ENCODE results near the gene GDI1.

GDI1 gene

DNA sequence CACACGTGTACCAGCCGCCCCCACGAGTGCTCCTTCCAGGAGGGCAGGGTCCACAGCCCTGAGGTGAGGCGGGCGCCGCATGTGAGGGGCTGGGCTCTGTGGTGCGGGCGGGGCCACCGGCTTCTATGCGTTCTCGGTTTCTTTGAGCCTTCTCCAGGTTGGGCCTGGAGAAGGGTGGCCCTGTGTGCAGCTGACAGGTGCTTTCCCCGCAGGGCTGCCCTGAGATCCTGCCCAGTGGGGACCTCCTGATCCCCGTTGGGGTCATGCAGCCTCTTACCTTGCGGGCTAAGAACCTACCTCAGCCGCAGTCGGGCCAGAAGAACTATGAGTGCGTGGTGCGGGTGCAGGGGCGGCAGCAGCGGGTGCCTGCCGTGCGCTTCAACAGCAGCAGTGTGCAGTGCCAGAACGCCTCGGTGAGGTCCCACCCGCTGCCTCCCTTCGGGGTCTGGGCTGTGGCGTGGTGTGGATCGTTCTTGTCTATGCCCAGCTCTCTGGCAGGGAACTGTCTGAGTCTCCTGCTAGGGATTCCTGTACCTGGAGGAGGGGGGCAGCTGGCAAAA lies 27.9 kb downstream of the GDI1 start:
- DNase-seq = no peak

DNA sequence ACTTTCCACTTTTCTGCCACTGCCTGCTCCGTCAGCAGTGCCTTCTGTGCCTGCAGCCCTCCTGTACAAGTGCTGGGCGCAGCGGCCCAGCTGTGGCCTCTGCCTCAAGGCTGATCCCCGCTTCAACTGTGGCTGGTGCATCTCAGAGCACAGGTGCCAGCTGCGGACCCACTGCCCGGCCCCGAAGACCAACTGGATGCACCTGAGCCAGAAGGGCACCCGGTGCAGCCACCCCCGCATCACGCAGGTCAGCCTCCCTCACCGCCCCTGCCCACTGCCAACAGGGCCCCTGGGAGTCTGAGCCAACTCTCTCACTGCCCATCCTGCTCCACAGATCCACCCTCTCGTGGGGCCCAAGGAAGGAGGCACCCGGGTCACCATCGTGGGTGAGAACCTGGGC lies 28.6 kb downstream of the GDI1 start:
- DNase-seq = no peak

DNA sequence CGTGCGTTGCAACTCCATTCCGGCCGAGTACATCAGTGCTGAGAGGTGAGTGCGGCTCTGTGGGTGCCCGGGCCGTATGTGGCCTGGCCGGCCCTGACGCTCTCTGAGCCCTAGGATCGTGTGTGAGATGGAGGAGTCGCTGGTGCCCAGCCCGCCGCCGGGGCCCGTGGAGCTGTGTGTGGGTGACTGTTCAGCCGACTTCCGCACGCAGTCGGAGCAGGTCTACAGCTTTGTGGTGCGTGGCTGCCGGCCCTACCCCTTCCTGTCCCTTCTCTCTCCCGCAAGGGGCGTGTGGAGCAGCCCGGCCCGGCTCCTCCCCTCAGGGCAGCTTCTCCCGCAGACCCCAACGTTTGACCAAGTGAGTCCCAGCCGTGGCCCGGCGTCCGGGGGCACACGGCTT lies 29.1 kb downstream of the GDI1 start:
- DNase-seq = no peak

DNA sequence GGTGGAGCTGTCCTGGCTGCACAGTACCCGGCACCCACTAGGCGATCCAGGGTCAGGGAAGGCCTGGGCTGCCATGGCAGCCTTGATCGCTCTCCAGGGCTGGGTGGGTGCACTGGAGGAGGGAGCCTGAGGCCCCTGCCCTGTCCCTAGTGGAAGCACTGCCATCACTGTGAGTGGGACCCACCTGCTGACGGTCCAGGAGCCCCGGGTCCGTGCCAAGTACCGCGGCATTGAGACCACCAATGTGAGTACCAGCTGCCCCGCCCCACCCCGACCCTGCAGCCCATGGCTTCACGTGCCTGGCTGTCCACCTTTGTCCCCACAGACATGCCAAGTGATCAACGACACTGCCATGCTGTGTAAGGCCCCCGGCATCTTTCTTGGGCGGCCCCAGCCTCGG lies 30.0 kb downstream of the GDI1 start:
- no peak for DNase-seq

DNA sequence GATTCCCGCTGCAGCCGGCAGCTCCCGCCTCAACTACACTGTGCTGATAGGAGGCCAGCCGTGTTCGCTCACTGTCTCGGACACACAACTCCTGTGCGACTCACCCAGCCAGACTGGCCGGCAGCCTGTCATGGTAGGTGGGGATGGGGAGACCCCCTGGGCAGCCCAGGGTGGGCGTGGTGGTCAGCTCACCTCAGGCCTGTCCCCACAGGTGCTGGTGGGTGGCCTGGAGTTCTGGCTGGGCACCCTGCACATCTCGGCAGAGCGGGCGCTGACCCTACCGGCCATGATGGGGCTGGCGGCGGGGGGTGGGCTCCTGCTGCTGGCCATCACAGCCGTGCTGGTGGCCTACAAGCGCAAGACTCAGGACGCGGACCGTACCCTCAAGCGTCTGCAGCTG lies 30.6 kb downstream of the GDI1 start:
- DNase-seq = no peak

GRCh38 chrX:154468217-154468616 lies 31.3 kb downstream of the GDI1 start:
- DNase-seq = no peak

DNA sequence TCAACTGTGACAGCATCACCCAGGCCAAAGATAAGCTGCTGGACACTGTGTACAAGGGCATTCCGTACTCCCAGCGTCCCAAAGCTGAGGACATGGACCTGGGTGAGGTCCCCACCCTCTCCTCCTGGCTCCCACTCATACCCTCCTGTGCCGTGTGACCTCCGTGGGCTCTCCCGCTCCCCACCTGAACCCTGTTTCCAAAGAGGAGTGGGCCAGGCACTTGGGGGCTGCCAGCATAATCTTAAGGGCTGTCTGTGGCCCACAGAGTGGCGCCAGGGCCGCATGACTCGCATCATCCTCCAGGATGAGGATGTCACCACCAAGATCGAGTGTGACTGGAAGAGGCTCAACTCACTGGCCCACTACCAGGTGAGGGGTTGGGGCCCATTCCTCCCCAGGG lies 32.2 kb downstream of the GDI1 start:
- no peak for DNase-seq

DNA sequence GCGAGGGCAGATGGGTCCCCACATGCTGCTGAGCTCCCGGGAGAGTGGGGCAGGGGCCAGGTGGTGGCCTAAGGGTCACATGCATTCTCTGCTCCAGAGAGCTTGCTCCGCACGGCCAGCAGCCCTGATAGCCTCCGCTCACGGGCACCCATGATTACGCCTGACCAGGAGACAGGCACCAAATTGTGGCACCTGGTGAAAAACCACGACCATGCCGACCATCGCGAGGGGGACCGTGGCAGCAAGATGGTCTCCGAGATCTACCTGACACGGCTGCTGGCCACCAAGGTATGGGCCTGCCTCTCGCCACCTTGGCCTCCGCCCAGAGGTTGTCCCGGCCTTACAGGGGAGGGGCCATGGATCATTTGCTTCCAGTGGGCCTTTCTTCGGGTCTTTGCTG lies 32.9 kb downstream of the GDI1 start:
- DNase-seq = no peak

DNA sequence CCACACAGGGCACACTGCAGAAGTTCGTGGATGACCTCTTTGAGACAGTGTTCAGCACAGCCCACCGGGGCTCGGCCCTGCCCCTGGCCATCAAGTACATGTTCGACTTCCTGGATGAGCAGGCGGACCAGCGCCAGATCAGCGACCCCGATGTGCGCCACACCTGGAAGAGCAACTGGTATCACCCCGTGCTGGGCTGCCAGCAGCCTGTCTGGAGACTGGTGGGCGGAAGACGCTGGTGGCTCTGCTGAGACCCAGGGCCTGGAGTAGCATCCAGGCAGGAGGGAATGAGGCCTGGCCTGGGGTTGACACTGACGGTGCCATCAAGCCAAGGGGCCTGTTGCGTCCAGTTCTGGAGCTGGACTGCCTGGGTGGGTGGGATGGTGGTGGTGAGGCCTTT lies 33.5 kb downstream of the GDI1 start:
- no peak for DNase-seq

- DNase-seq = no peak
Measured at GRCh38 chrX:154470914-154471568, 34.1 kb downstream of the GDI1 start.

- no peak for DNase-seq
Measured at GRCh38 chrX:154471839-154472684, 35.1 kb downstream of the GDI1 start.

GRCh38 chrX:154472685-154473632 lies 36.0 kb downstream of the GDI1 start:
- no peak for DNase-seq

DNA sequence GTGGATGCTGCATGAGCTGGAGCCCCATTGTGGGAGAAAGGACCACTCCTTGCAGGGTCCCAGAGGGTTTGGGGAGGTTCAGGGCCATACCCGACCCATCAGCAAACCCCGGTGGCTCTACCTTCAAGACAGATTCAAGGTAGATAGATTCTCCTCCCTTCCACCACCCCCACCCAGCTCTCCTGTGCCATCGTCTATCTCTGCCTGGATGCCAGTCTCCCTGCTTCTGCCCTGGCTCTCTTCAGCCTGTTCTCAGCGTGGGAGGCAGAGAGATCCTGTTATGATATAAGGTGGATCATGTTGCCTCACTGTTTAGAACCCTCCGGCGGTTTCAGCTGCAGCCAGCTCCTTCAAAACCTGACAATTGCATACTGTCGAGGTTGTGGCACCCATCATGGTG lies 36.7 kb downstream of the GDI1 start:
- DNase-seq = no peak

DNA sequence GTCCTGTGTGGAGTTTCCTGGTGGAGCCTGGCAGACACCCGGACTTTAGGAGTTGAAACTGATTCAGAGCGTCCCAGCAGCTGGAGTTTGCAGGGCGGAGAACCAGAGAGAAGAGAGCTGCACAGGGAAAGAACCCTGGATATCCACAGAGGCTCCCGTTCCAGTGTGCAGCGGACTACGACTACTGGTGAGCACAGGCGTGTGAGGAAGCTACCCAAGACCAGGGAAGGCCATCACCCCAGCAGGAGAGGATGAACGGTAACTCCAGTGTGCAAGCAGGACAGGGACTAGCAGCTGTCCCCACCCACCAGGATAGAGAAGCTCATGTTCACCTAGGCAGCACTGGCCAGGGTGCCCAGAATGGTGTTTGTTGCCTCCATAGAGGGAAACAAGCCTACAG lies 39.9 kb downstream of the GDI1 start:
- DNase-seq = no peak

- no peak for DNase-seq
Measured at GRCh38 chrX:154477891-154478477, 41.0 kb downstream of the GDI1 start.

DNA sequence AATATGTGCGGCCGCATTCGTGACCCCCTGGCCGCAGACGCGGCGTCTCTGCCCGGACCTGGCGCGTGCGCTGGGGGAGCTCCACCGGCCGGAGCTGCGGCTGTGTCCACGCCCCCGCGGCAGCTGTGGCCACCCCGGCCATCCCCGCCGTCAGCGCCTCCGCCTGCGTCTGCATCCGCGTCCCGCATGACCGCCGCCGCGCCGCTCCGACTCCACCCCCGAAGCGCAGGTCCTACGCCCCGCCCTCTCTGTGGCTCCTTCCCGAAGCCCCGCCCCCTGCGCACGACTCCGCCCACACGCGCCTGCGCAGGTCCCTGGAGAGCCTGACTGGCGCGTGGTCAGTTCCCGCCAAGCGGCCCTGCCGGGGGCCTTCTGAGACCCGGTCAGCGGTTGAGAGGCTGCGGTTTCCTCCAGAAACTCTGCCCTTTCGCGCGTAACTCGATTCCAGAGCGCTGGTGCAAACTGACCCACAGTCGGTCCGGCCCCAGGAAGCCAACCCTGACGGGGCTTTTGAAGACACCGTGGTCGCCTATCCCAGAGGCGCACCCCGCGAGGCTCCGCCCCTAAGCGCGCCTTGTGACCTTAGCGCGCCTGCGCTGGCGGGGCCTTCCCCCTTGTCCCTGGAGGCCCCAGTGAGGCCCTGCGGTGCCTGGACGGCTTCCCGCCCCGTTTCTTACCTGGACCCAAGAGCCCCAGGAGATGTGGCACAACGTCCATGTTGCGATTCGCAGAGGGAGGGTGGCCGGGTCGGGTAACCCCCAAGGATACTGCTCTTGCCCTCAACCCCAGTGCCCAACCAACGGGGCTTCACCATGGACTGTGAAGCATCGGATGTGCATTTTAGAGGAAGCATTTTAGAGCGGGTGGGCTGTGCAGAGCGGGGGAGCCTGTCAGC lies 42.0 kb downstream of the GDI1 start, which contains the start of gene LAGE3:
TSS of gene LAGE3 (minus strand) at position 554 of the 895 bp plus-strand sequence. CDS start at position 188, 366 bp downstream.
- peak; percentile 37 for DNase-seq

DNA sequence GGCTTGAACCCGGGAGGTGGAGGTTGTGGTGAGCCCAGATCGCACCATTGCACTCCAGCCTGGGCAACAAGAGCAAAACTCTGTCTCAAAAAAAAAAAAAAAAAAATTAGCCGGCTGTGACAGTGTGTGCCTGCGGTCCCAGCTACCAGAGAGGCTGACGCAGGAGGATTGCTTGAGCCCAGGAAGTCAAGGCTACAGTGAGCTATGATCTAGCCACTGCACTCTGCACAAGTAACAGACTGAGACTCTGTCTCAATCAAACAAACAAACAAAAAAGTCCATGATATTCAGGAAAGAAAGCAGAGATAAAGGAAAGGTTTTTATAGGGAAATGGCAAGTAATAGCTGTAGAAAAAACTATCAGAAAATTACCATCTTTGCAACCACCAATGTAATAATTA lies 44.2 kb downstream of the GDI1 start:
- DNase-seq = no peak

DNA sequence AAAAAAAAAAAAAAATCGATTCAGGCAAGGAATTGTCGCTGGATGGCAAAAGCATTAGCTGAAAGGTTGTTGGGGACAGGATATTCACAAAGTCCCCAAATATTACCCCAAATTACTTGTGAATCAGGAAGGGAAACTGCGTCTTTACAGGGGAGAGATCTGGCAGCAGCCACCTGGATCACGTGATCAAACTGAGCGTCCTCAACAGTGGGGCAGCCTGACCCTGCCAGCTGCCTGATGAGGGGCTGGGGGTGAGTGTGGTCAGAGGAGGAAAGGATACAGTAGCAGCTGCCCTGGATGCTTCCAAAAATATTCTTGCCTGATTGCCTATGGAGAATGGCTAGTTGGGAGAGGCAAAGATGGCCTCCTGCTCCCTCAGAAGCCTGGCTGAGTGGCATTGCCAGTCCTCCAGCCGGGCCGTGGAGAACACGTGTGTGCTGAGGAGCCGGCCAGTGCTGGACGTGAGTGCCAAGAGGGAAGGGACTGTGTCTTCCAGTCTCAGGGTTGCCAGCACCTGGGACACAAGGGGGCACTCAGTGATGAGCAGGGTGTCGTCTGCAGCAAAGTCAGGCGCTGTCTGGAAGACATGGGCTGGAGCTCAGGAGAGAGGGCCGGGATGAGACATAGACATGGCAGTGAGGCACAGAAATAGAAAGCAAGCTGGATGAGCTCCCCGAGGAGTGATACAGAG lies 45.1 kb downstream of the GDI1 start:
- DNase-seq = no peak

DNA sequence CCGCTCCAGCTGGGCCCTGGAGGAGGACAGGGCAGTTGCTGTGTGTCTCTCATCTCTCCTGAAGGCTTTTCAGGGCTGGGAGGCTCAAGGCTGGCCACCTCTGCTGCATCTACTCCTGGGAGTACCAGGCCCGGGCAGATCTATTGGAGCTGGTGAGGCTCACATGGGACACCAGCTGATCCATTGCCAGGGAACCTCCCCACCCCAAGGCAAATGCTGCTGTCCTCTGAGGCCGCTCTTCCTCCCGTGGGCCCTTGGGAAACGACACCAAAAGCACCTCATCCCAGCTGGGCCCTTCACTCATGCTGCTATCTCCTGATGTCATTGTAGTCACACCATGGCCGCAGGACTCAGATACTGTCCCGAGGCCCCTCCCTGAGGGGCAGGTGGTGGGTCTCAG lies 45.8 kb downstream of the GDI1 start:
- DNase-seq = no peak

GRCh38 chrX:154483325-154483724 lies 46.4 kb downstream of the GDI1 start:
- DNase-seq = no peak
